A549 (cell line): Measurements from ENCODE around the gene ATP13A5. TPM values are rescaled to one million over a fixed set of nuclear protein-coding genes. Genes with fewer than 3 reads are reported as not detected.

Experiments used
- ATAC-seq, 2 experiments: fragments of 200-7000 bp in 1 of 2; fragments of >200 bp in 1 of 2; cut with Nextera tagmentation in 1 of 2; cut with Tn5 transposase in 1 of 2; 3 replicates each; pipeline versions ENCODE4 v1.8.0 to v1.9.1; 2018 to 2020; ENCODE audit warnings: mild to moderate bottlenecking in 1 of 2, moderate library complexity in 1 of 2
- CTCF ChIA-PET: fragments of 300-600 bp; sonication (Branson Sonifier 250); formaldehyde crosslinking; extraction: SDS; loops from one replicate; lab custom pipeline; 2021; ENCODE audit warnings: antibody characterized with exemption, inconsistent platforms; lab: Yijun Ruan, JAX
- POLR2A ChIA-PET: fragments of 350-600 bp; formaldehyde crosslinking; extraction: SDS; loops from one replicate; lab custom pipeline; 2021; ENCODE audit warnings: antibody characterized with exemption, inconsistent platforms; lab: Yijun Ruan, JAX
- DNase-seq, 2 experiments: peaks; one replicate each; pipeline versions ENCODE4 v3.0.0 to v3.0.0-alpha.2; 2011 to 2016; ENCODE audit warnings: low read depth in 1 of 2, low spot score in 1 of 2
- FAIRE-seq: peaks from 2 replicates; lab custom pipeline; 2011; peaks lifted over from hg19 to GRCh38; lab: Jason Lieb, UNC
- H3K27ac ChIP-seq, 2 experiments: fragments of >200 bp; sonication (Bioruptor Twin); formaldehyde crosslinking; 3 replicates each; pipeline ENCODE4 v1.5.1; 2016 to 2017
- H3K4me1 ChIP-seq: fragments of >200 bp; sonication (Bioruptor Twin); formaldehyde crosslinking; 3 replicates; pipeline ENCODE4 v1.6.1; 2016
- H3K4me2 ChIP-seq: fragments of >200 bp; sonication (Bioruptor Twin); formaldehyde crosslinking; 3 replicates; pipeline ENCODE4 v1.6.1; 2016
- H3K4me3 ChIP-seq: fragments of >200 bp; sonication (Bioruptor Twin); formaldehyde crosslinking; 3 replicates; pipeline ENCODE4 v1.5.1; 2016
- H3K9me3 ChIP-seq: fragments of >200 bp; sonication (Bioruptor Twin); formaldehyde crosslinking; 3 replicates; pipeline ENCODE4 v1.6.1; 2016
- BHLHE40 ChIP-seq: IDR thresholded peaks from 2 replicates; pipeline ENCODE4 v1.6.1; 2012; ENCODE audit warnings: low read depth, low read length, inconsistent platforms
- CBX8 ChIP-seq: fragments of 200-600 bp; sonication (generic); IDR thresholded peaks from 2 replicates; pipeline ENCODE4 v1.6.1; 2016
- CHD2 ChIP-seq: fragments of 150-350 bp; IDR thresholded peaks from 2 replicates; pipeline ENCODE4 v1.6.1; 2014; ENCODE audit warnings: low read length; ENCODE audit not compliant: partially characterized antibody
- EHF ChIP-seq: fragments of 250-450 bp; sonication (Bioruptor Pico); IDR thresholded peaks from 2 replicates; pipeline ENCODE4 v1.5.0; 2020; ENCODE audit warnings: mild to moderate bottlenecking
- EHMT2 ChIP-seq: fragments of 200-600 bp; sonication (generic); IDR thresholded peaks from 2 replicates; pipeline ENCODE4 v1.6.1; 2016; ENCODE audit warnings: antibody characterized with exemption, low read depth, mild to moderate bottlenecking, moderate library complexity
- FOSB ChIP-seq: fragments of 250-450 bp; sonication (Bioruptor Pico); IDR thresholded peaks from 2 replicates; pipeline ENCODE4 v1.5.0; 2020; ENCODE audit warnings: mild to moderate bottlenecking, moderate library complexity
- HOXA7 ChIP-seq: fragments of 250-450 bp; sonication (Bioruptor Pico); IDR thresholded peaks from 2 replicates; pipeline ENCODE4 v1.5.0; 2020; ENCODE audit warnings: mild to moderate bottlenecking, moderate library complexity
- HOXB13 ChIP-seq: fragments of 250-450 bp; sonication (Bioruptor Pico); IDR thresholded peaks from 2 replicates; pipeline ENCODE4 v1.5.0; 2020; ENCODE audit warnings: low read depth, mild to moderate bottlenecking, moderate library complexity
- HOXB5 ChIP-seq: fragments of 250-450 bp; sonication (Bioruptor Pico); IDR thresholded peaks from 2 replicates; pipeline ENCODE4 v1.5.0; 2020; ENCODE audit warnings: mild to moderate bottlenecking, moderate library complexity
- JUNB ChIP-seq: fragments of >200 bp; sonication (Bioruptor Twin); formaldehyde crosslinking; IDR thresholded peaks from 2 replicates; pipeline ENCODE4 v1.6.1; 2016
- MAZ ChIP-seq: fragments of 150-350 bp; IDR thresholded peaks from 2 replicates; pipeline ENCODE4 v1.6.1; 2014; ENCODE audit warnings: antibody characterized with exemption, low read depth, low read length, borderline replicate concordance
- MYC ChIP-seq: IDR thresholded peaks from 2 replicates; pipeline ENCODE4 v1.6.1; 2012; ENCODE audit warnings: mild to moderate bottlenecking, inconsistent platforms, low read length, improper control_type of control experiment, borderline replicate concordance
- NPAS2 ChIP-seq: fragments of 250-450 bp; sonication (Bioruptor Pico); IDR thresholded peaks from 2 replicates; pipeline ENCODE4 v1.8.0; 2022; ENCODE audit warnings: mild to moderate bottlenecking, moderate library complexity, borderline replicate concordance
- NR3C1 ChIP-seq: fragments of >200 bp; sonication (Bioruptor Twin); formaldehyde crosslinking; IDR thresholded peaks from 3 replicates; pipeline ENCODE4 v1.6.1; 2017
- PHF8 ChIP-seq: fragments of 200-600 bp; sonication (generic); IDR thresholded peaks from 2 replicates; pipeline ENCODE4 v1.6.1; 2016; ENCODE audit warnings: low read depth, mild to moderate bottlenecking, antibody characterized with exemption, moderate library complexity, borderline replicate concordance
- POLR2AphosphoS2 ChIP-seq: conservative IDR thresholded peaks from 2 replicates; pipeline ENCODE4 v1.6.1; 2012; ENCODE audit warnings: low read length, improper control_type of control experiment, inconsistent platforms
- RAD21 ChIP-seq, 2 experiments: fragments of >200 bp in 1 of 2; sonication (Bioruptor Twin) in 1 of 2; formaldehyde crosslinking in 1 of 2; IDR thresholded peaks in 1 of 2; conservative IDR thresholded peaks in 1 of 2; 2 replicates in 1 of 2; 3 replicates in 1 of 2; pipeline ENCODE4 v1.6.1; 2012 to 2018; ENCODE audit warnings: inconsistent platforms in 1 of 2
- RARB ChIP-seq: fragments of 250-450 bp; sonication (Bioruptor Pico); IDR thresholded peaks from 2 replicates; pipeline ENCODE4 v1.8.0; 2021; ENCODE audit warnings: mild to moderate bottlenecking, moderate library complexity
- TFCP2L1 ChIP-seq: fragments of 250-450 bp; sonication (Bioruptor Pico); IDR thresholded peaks from 2 replicates; pipeline ENCODE4 v1.5.0; 2021; ENCODE audit warnings: mild to moderate bottlenecking
- ZC3H11A ChIP-seq: fragments of 450-650 bp; IDR thresholded peaks from 2 replicates; pipeline ENCODE4 v1.6.1; 2014; ENCODE audit warnings: antibody characterized with exemption, mild to moderate bottlenecking
- ZFP36 ChIP-seq: fragments of 450-650 bp; IDR thresholded peaks from 2 replicates; pipeline ENCODE4 v1.6.1; 2014; ENCODE audit warnings: borderline replicate concordance; ENCODE audit not compliant: partially characterized antibody
- ZNF302 ChIP-seq: fragments of 250-450 bp; sonication (Bioruptor Pico); IDR thresholded peaks from 2 replicates; pipeline ENCODE4 v1.9.0; 2021; ENCODE audit warnings: inconsistent platforms, mild to moderate bottlenecking, moderate library complexity
- ZSCAN20 ChIP-seq: fragments of 250-450 bp; sonication (Bioruptor Pico); IDR thresholded peaks from 2 replicates; pipeline ENCODE4 v1.8.0; 2022; ENCODE audit warnings: mild to moderate bottlenecking, moderate library complexity
- WGBS: methylation state at CpG from one replicate; pipeline ENCODE4 v1.1.6; 2017; ENCODE audit errors: missing lambda C conversion rate; 5-methylcytosine and 5-hydroxymethylcytosine counted together
- polyA plus RNA-seq, 4 experiments: library from polyadenylated mRNA; depleted of rRNA in 3 of 4; stranded (reverse); fragments of >200 nt; fragmentation: RNase III in 1 of 4; extraction: RNeasy Plus Mini Kit Qiagen cat#74134 plus additional on column Dnase treatment in 1 of 4; gene quantifications; 2 replicates in 3 of 4; 3 replicates in 1 of 4; pipeline ENCODE4 v1.2.3, GENCODE V29; 2011 to 2017
- TF ChIP-seq, protein P1 (sequence below): fragments of >200 bp; sonication (Bioruptor Twin); formaldehyde crosslinking; IDR thresholded peaks from 2 replicates; pipeline ENCODE4 v1.6.1; 2016
- TF ChIP-seq, protein P2 (sequence below): fragments of >200 bp; sonication (Bioruptor Twin); formaldehyde crosslinking; IDR thresholded peaks from 3 replicates; pipeline ENCODE4 v1.5.1; 2016
- TF ChIP-seq, protein P3 (sequence below): IDR thresholded peaks from 2 replicates; pipeline ENCODE4 v1.6.1; 2012; ENCODE audit warnings: low read depth, borderline replicate concordance
- TF ChIP-seq, protein P4 (sequence below): fragments of 450-650 bp; IDR thresholded peaks from 2 replicates; pipeline ENCODE4 v1.6.1; 2014; ENCODE audit warnings: antibody characterized with exemption

Gene ATP13A5
- polyA plus RNA-seq, 2 of the 4 experiments (the other 2 are of a cell fraction), result not detected

DNA sequence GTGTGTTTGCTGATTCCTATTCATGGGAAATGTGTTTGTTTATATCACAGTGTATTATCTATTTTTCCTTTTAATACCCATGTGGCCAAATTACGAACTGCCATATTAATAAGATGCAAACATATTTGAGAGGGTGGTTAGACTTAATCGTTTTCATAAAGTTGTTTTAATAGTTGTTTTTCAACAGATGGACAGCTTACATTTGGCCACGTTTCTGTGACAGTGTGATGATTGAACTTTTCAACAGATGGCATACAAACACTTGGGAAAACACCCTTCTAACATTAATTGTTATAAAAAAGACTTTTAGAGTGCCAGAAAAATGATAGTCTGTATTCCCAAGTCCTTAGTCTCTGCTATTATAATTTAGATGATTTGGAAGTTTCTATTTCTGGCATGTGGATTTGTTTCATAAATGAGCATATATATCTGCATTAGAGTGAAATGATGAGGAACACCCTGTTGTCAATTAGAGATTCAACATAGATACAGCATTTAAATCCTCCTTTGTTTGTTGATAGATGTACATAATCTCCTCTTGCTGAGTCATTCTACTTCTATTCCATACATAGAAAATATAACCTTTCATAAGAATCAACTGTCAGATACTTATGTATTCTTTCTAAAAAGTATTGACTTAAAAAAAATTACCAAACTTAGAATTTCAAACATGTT is 124.4 kb downstream of the ATP13A5 start:
- POLR2A ChIA-PET, result no interaction called here
- Histone ChIP-seq H3K4me3 (no peak overlapping the region), H3K9me3 (no peaks in the 10 kb centered on the region), H3K27ac (no peak overlapping the region), H3K4me2 (no peak overlapping the region), H3K4me1 (no peaks in the 10 kb centered on the region)
- no peak for ATAC-seq
- TF ChIP-seq MAZ (no peak), ZFP36 (no peak), FOSB (CRISPR knock-in tag) (no peak), JUNB (no peak), HOXA7 (CRISPR knock-in tag) (no peak)
- TF ChIP-seq, protein P1, sequence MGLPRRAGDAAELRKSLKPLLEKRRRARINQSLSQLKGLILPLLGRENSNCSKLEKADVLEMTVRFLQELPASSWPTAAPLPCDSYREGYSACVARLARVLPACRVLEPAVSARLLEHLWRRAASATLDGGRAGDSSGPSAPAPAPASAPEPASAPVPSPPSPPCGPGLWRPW, result no peak
- TF ChIP-seq, protein P2, sequence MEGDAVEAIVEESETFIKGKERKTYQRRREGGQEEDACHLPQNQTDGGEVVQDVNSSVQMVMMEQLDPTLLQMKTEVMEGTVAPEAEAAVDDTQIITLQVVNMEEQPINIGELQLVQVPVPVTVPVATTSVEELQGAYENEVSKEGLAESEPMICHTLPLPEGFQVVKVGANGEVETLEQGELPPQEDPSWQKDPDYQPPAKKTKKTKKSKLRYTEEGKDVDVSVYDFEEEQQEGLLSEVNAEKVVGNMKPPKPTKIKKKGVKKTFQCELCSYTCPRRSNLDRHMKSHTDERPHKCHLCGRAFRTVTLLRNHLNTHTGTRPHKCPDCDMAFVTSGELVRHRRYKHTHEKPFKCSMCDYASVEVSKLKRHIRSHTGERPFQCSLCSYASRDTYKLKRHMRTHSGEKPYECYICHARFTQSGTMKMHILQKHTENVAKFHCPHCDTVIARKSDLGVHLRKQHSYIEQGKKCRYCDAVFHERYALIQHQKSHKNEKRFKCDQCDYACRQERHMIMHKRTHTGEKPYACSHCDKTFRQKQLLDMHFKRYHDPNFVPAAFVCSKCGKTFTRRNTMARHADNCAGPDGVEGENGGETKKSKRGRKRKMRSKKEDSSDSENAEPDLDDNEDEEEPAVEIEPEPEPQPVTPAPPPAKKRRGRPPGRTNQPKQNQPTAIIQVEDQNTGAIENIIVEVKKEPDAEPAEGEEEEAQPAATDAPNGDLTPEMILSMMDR, result no peak
- CTCF ChIA-PET, result no interaction called here
- no peak for FAIRE-seq
- no peak for DNase-seq
- 2% methylated on average over 3 of the region's 3 CpGs for WGBS

DNA sequence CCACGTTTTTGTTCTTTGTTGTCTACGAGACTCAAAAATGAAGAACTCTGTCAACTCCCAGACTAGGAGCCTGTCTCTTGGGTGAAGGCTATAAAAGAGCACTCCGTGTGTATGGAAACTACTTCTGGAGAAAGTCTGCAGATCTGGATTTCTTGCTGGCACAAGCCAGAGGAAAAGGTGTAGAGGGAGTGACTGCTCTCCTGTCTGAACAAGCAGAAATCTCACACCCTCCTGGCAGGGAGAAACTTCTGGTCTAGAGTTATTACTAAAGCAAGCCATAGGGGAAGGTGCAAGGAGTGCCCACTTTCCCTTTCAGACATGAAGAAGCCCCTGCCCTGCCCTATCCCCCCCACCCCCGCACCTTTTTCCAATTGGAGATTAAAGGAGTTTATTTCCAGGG is 128.1 kb downstream of the ATP13A5 start:
- ChIA-PET POLR2A (no interaction called here), CTCF (no interaction called here)
- FAIRE-seq (no peak), ATAC-seq (no peak), DNase-seq (no peak)
- no peaks in the 10 kb centered on the region for H3K4me1 ChIP-seq
- no peak overlapping the region for H3K27ac ChIP-seq
- no peak overlapping the region for H3K4me3 ChIP-seq
- WGBS, result 4% methylated on average over 3 of the region's 4 CpGs
- peaks cover 4% of the 10 kb centered on the region; the same call in 1 of the 3 replicates for H3K9me3 ChIP-seq
- TF ChIP-seq BHLHE40 (no peak), NR3C1 (no peak), ZC3H11A (no peak), NPAS2 (CRISPR knock-in tag) (no peak), TFCP2L1 (CRISPR knock-in tag) (no peak), HOXB13 (CRISPR knock-in tag) (no peak), RAD21 (conservative IDR thresholded peaks at IDR 0.05 in 1 of 2, IDR thresholded peaks at IDR 0.05 in 1 of 2) (no peak), FOSB (CRISPR knock-in tag) (no peak), MAZ (no peak), PHF8 (no peak), CHD2 (no peak), ZSCAN20 (CRISPR knock-in tag) (no peak), ZNF302 (CRISPR knock-in tag) (no peak), EHMT2 (no peak)
- TF ChIP-seq, protein P3, sequence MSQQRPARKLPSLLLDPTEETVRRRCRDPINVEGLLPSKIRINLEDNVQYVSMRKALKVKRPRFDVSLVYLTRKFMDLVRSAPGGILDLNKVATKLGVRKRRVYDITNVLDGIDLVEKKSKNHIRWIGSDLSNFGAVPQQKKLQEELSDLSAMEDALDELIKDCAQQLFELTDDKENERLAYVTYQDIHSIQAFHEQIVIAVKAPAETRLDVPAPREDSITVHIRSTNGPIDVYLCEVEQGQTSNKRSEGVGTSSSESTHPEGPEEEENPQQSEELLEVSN, result no peak
- no peak overlapping the region for H3K4me2 ChIP-seq

DNA sequence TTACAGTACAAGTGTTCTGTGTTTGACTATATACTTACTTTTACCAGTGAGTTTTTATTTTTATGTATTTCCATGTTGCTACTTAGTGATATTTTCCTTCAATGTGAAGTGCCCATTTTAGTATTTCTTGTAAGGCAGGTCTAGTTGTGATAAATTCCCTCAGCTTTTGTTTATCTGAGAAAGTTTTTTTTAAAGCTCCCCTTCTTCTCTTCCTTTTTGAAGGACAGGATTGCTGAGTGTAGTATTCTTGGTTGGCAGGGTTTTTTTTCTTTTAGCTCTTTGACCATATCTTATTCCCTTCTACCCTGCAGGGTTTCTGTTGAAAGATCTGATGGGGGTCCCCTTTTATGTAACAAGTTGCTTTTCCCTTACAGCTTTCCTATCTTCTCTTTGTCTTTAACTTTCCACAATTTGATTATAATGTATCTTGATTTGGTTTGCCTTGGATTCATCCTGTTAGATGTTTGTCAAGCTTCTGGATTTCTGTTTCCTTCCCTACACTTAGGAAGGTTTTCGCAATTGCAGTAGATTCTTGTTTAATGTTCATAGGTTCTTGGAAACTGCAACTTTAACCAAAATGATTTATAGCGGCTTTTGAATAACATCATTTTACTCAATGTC is 129.6 kb downstream of the ATP13A5 start:
- ChIA-PET CTCF (no interaction called here), POLR2A (no interaction called here)
- FAIRE-seq (no peak), DNase-seq (no peak), ATAC-seq (no peak)
- Histone ChIP-seq H3K27ac (no peak overlapping the region), H3K4me1 (no peaks in the 10 kb centered on the region), H3K9me3 (peaks cover 4% of the 10 kb centered on the region; the same call in 1 of the 3 replicates), H3K4me3 (no peak overlapping the region), H3K4me2 (no peak overlapping the region)
- WGBS, result 45% methylated on average over 2 of the region's 2 CpGs
- TF ChIP-seq ZNF302 (CRISPR knock-in tag) (no peak), ZSCAN20 (CRISPR knock-in tag) (no peak), POLR2AphosphoS2 (no peak), JUNB (no peak), HOXB5 (CRISPR knock-in tag) (no peak), MYC (no peak), CBX8 (no peak), ZFP36 (no peak), PHF8 (no peak), EHF (CRISPR knock-in tag) (no peak), RARB (CRISPR knock-in tag) (no peak)
- TF ChIP-seq, protein P3, result no peak
- TF ChIP-seq, protein P4, sequence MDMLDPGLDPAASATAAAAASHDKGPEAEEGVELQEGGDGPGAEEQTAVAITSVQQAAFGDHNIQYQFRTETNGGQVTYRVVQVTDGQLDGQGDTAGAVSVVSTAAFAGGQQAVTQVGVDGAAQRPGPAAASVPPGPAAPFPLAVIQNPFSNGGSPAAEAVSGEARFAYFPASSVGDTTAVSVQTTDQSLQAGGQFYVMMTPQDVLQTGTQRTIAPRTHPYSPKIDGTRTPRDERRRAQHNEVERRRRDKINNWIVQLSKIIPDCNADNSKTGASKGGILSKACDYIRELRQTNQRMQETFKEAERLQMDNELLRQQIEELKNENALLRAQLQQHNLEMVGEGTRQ, result no peak
